Mucosa of stomach (tissue), 1 donor: ENCODE data around the gene RNF146.
"Not testable (repeated sequence)": the region's sequence is repeated elsewhere in the genome, so short reads cannot be mapped to it uniquely, and the experiment has no call there.

Experiments
- H3K27me3 ChIP-seq: one replicate; pipeline ENCODE4 v1.7.0; 2013; ENCODE audit warnings: mild to moderate bottlenecking, low read length; ENCODE audit not compliant: control insufficient read depth, insufficient read depth
- H3K36me3 ChIP-seq: one replicate; pipeline ENCODE4 v1.7.0; 2013; ENCODE audit warnings: low read length; ENCODE audit not compliant: control insufficient read depth, insufficient read depth
- H3K4me1 ChIP-seq: one replicate; pipeline ENCODE4 v1.7.0; 2013; ENCODE audit warnings: mild to moderate bottlenecking, low read length; ENCODE audit not compliant: control insufficient read depth, insufficient read depth
- H3K4me3 ChIP-seq: one replicate; pipeline ENCODE4 v1.7.0; 2013; ENCODE audit warnings: low read length
- H3K9ac ChIP-seq: one replicate; pipeline ENCODE4 v1.7.0; 2013; ENCODE audit warnings: mild to moderate bottlenecking, low read length, moderate library complexity
- H3K9me3 ChIP-seq: one replicate; pipeline ENCODE4 v1.7.0; 2013; ENCODE audit warnings: mild to moderate bottlenecking, low read length, moderate library complexity; ENCODE audit not compliant: control insufficient read depth
- donor health status: Pancreatic carcinoma.

Gene RNF146

DNA sequence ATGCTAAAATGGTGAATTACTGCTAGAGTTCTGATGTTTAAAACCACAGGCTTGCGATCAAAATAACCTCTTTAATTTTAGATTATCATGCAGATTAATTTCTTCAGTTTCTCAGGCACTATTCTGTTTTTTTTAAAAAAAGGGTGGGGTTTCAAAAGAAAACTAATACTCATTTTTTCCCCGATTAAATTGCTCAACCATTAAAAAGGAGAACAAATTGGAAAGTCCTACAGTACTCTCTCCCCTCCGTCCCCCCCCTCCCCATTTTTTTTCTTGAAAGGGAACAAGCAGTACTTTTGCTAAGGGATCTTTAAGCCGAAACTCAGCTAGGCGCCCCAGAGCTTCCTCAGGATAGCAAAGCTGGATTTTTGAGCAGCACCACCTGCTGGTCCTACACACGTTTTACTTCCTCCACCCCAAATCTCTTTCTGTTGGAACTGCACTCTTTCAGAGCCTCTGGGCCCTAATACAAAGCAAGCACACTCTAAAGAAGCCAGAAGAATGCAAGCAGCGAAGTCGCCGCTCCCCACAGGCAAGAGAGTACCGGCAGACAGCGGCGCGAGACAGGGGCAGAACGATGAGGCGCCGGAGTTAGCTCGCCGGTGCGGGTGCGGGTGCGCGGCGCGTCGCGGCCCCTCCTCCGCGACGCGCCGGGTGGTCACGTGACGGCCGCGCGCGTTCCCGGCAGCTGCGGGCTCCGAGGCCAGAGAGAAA lies at the start of gene RNF146:
Gene RNF146, plus strand, starts transcription at position 687 of the 714 bp plus-strand sequence. CDS start 13,475 bp downstream, outside the sequence.
- Histone ChIP-seq H3K9ac (peak within 1 kb of the TSS; percentile 96), H3K9me3 (no peaks in the 10 kb centered on the region), H3K27me3 (no peaks in the 10 kb centered on the region), H3K4me3 (peak within 1 kb of the TSS; percentile 61), H3K4me1 (no peaks in the 10 kb centered on the region), H3K36me3 (no peaks in the 10 kb centered on the region)

DNA sequence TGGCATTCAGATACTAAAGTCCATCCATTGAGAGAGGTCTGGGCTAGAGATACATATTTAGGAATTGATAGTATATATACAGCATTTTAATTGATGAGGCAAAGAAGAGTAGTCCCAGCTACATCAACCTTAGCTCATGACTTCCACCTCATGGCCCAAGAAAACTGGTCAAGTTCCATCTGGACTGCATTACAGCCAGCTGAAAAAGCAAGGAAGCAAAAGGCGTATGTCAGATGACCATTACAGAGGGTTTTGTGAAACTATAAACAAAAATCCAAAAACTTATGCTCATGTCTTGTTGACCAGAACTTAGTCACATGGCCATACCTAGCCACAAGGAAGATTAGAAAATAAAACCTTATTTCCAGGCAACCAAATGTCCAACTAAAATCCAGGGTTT lies 46.8 kb upstream of the RNF146 start:
- Histone ChIP-seq H3K4me1 (no peaks in the 10 kb centered on the region), H3K9me3 (no peaks in the 10 kb centered on the region), H3K4me3 (no peak overlapping the region), H3K9ac (no peak overlapping the region), H3K36me3 (no peaks in the 10 kb centered on the region), H3K27me3 (no peaks in the 10 kb centered on the region)

DNA sequence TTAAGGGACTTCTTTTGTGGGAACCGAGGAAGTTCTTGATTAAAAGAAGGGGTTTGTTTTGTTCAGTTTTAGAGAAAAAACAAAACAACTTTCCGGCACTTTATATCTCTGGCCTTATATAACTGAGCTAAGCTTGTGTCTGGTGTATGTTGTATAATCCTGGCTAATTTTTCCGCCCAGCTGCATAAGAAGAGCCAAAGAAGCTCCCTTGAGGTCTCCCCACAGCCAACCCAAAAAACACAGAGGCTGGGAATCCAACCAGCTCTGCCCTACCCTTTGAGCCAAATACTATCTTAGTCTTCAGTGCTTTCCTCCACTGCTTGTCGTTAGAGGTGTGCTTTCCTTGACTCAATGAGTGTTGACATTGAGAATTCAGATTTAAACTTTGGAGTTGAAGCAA lies 45.5 kb upstream of the RNF146 start:
- Histone ChIP-seq H3K36me3 (no peaks in the 10 kb centered on the region), H3K4me3 (no peak overlapping the region), H3K9ac (no peak overlapping the region), H3K27me3 (no peaks in the 10 kb centered on the region), H3K4me1 (no peaks in the 10 kb centered on the region), H3K9me3 (no peaks in the 10 kb centered on the region)

DNA sequence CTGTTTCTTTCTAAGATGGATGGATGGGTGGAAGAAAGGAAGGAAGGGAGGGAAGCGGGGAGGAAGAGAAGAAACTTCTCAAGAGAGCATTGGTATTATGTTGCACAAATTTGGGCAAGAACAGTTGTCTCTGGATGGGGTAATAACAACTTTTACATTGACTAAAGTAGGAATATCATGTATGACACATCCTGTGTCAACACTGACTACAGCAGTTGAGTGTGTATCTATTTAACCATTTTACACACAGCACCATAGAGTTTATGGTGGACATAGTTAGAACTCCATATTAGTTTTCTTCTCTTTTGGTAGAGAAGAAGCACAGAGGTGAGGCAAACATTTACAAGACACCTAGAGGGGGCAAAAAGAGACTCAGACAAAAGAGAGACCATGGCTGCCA lies 44.2 kb upstream of the RNF146 start:
- H3K4me3 ChIP-seq: no peak overlapping the region
- H3K9me3 ChIP-seq: no peaks in the 10 kb centered on the region
- H3K4me1 ChIP-seq: no peaks in the 10 kb centered on the region
- H3K9ac ChIP-seq: no peak overlapping the region
- no peaks in the 10 kb centered on the region for H3K27me3 ChIP-seq
- H3K36me3 ChIP-seq: no peaks in the 10 kb centered on the region

DNA sequence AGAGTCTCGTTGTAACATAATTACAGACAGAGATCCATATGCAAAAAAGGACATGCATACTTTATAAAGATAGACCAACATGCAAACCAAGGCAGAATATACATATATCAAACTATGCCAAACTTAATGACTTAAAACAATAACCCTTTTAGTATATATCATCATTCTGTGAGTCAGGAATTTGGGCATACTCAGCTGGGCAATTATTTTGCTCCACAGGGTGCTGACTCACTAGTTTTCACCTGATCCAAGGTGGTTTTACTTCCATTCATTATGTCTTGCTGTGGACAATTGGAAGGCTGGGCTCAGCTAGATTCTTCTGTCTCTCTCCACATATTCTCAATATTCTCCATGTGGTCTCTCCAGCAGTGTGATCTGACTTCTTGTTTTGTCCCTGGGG lies 41.2 kb upstream of the RNF146 start:
- Histone ChIP-seq H3K4me3 (no peak overlapping the region), H3K4me1 (no peaks in the 10 kb centered on the region), H3K9ac (no peak overlapping the region), H3K36me3 (no peaks in the 10 kb centered on the region), H3K9me3 (no peaks in the 10 kb centered on the region), H3K27me3 (no peaks in the 10 kb centered on the region)

DNA sequence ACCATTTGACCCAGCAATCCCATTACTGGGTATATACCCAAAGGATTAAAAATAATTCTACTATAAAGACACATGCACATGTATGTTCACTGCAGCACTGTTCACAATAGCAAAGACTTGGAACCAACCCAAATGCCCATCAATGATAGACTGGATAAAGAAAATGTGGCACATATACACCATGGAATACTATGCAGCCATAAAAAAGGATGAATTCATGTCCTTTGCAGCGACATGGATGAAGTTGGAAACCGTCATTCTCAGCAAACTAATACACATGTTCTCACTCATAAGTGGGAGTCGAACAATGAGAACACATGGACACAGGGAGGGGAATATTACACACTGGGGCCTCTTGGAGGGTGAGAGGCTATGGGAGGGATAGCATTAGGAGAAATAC lies 32.8 kb upstream of the RNF146 start:
- not testable (repeated sequence) for H3K36me3 ChIP-seq, H3K4me1 ChIP-seq, H3K9me3 ChIP-seq, H3K9ac ChIP-seq, H3K27me3 ChIP-seq, H3K4me3 ChIP-seq

- H3K4me1 ChIP-seq: no peaks in the 10 kb centered on the region
- H3K4me3 ChIP-seq: no peak overlapping the region
Observed at GRCh38 chr6:127243501-127243900, 23.2 kb upstream of the RNF146 start.

DNA sequence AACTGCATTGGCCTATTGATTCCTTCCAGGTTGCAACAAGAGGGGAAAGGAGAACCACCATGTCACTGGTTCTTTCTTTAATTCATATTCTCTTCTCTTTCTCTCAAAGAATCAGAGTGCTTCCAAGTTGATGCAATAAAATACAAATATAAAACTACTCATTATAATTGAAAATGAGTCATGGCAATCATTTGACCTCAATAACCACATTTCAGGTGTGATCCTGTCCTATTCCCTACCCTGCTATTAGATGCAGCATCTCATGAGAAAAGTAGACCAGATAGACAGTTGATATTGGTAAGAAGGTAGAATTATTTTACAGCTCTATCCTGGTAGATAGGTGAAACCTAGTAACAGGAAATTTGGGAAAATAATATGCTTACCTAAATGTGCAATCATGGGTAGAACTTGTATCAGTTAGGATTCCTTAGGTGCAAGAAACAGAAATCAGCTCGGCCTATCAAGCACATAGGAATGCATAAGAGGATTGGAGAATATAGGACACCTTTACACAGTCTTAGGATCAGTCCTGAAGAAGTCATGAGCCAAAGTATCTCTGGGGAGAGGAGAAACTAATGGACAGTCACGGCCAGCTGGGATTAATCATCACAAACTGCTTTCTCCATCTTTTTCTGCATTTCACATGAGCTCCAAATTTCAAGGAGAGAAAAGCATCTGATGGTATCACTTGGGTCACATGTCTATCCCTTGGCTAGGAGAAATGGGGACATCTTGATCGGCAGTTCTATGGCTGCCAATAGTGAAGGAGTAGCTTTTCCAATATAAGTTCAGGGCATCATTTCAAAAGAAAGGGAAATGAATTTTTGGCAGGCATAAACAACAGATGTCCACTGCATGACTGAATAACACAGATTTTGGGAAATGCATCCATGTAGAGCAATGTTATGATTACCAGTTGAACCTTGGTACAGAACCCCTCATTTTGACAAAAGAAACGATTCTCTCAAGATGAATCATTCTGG lies 19.3 kb upstream of the RNF146 start:
- H3K9ac ChIP-seq: no peak overlapping the region
- no peaks in the 10 kb centered on the region for H3K27me3 ChIP-seq
- H3K36me3 ChIP-seq: no peaks in the 10 kb centered on the region
- H3K9me3 ChIP-seq: no peaks in the 10 kb centered on the region
- H3K4me1 ChIP-seq: no peaks in the 10 kb centered on the region
- H3K4me3 ChIP-seq: no peak overlapping the region

More at GRCh38 chr6:127243501-127243900, 23.2 kb upstream of the RNF146 start:
- H3K27me3 ChIP-seq: no peaks in the 10 kb centered on the region
- H3K9me3 ChIP-seq: no peaks in the 10 kb centered on the region
- H3K9ac ChIP-seq: no peak overlapping the region
- H3K36me3 ChIP-seq: no peaks in the 10 kb centered on the region

DNA sequence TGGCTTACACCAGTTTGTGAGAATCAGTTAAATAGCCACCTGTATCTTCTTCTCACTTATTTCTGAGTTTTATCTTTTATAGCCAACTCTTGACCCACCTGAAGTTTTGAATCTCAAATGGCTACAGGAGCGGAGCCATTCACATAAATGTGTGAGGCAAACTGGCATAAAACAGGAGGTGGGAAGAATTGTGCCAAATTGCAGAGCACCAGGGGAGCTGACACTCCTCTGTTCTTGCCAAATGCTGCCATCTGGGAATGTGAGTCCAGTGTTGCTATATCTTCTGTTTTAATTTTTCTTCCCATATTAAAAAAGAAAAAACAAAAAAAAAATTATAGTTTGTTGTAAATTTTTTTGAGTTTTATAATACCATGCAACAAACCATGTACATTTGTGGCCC lies 17.0 kb upstream of the RNF146 start:
- Histone ChIP-seq H3K36me3 (no peaks in the 10 kb centered on the region), H3K9ac (no peak overlapping the region), H3K27me3 (no peaks in the 10 kb centered on the region), H3K4me1 (no peaks in the 10 kb centered on the region), H3K4me3 (no peak overlapping the region), H3K9me3 (no peaks in the 10 kb centered on the region)

GRCh38 chr6:127255286-127255685 lies 11.4 kb upstream of the RNF146 start:
- no peaks in the 10 kb centered on the region for H3K4me1 ChIP-seq
- no peak overlapping the region for H3K9ac ChIP-seq
- no peaks in the 10 kb centered on the region for H3K27me3 ChIP-seq
- H3K36me3 ChIP-seq: no peaks in the 10 kb centered on the region
- no peak overlapping the region for H3K4me3 ChIP-seq
- no peaks in the 10 kb centered on the region for H3K9me3 ChIP-seq

DNA sequence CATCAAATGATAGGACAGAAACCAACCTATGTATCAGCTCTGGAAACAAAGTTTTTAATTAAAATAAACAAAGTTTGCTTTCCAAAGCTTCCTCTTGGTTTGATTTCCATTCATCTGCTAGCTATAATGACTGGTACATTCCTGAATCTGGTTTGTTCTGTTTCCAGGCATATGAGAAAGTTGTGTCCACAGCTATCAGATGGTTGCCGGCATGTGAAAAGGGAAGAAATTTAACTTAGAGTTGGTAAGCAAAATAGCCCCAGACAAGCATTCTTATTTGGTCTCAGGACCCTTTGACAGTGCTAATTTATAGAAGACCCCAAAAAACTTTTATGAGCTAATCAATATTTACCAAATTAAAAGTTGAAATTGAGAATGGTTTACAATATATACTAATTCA lies 3.8 kb upstream of the RNF146 start:
- Histone ChIP-seq H3K9ac (no peak overlapping the region), H3K27me3 (no peaks in the 10 kb centered on the region), H3K9me3 (no peaks in the 10 kb centered on the region), H3K36me3 (no peaks in the 10 kb centered on the region), H3K4me3 (no peak overlapping the region), H3K4me1 (no peaks in the 10 kb centered on the region)

DNA sequence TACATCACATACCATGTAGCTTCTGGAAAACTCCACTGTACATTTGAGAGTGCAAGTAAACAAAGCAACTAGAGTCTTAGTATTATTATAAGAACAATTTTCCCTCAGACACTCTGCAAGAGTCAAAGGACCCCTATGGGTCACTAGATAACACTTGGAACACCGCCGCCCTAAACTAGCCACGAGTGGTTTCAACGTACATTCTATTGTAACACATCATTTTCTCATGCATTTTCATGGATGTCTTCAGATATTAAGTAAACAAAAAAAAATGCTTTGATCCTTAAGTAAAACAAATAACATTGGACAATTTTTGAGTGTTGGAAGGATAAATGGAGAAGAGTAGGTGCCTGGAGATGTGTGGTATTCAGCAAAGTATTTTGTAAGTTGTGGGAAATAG lies 3.2 kb upstream of the RNF146 start:
- no peak overlapping the region for H3K4me3 ChIP-seq
- no peak overlapping the region for H3K9ac ChIP-seq

More for the DNA sequence above, 3.2 kb upstream of the RNF146 start:
- Histone ChIP-seq H3K36me3 (no peaks in the 10 kb centered on the region), H3K9me3 (no peaks in the 10 kb centered on the region), H3K4me1 (no peaks in the 10 kb centered on the region), H3K27me3 (no peaks in the 10 kb centered on the region)
